Lung (tissue), 13 donors: ENCODE data around the gene IMMT. TPM values are rescaled to one million over a fixed set of nuclear protein-coding genes. Genes with fewer than 3 reads are reported as not detected.

Experiments used
- ATAC-seq: fragments of 200-7000 bp; cut with Tn5 transposase; one replicate; pipeline ENCODE4 v1.9.1; 2020; ENCODE audit warnings: moderate number of reproducible peaks; ENCODE audit not compliant: insufficient read depth, low FRiP score
- DNase-seq, 3 donors: peaks; one replicate each; pipeline ENCODE4 v3.0.0-alpha.2; 2013 to 2017
- H3K27ac ChIP-seq, 2 donors: one replicate each; pipeline ENCODE4 v1.5.1; 2013; ENCODE audit warnings: mild to moderate bottlenecking in 2 of 2, moderate library complexity in 2 of 2, control low read depth in 1 of 2, inconsistent platforms in 1 of 2, low read depth in 1 of 2, low read length in 1 of 2
- H3K27me3 ChIP-seq, 3 donors: one replicate each; pipeline ENCODE4 v1.5.1; 2013; ENCODE audit warnings: low read length in 2 of 3; ENCODE audit not compliant: control insufficient read depth in 3 of 3, insufficient read depth in 3 of 3
- H3K36me3 ChIP-seq, 4 donors: one replicate each; pipeline ENCODE4 v1.5.1; 2013; ENCODE audit warnings: low read length in 4 of 4, mild to moderate bottlenecking in 1 of 4, moderate library complexity in 1 of 4; ENCODE audit not compliant: control insufficient read depth in 4 of 4, insufficient read depth in 4 of 4
- H3K4me1 ChIP-seq, 5 donors: one replicate each; pipeline ENCODE4 v1.5.1; 2013; ENCODE audit warnings: low read length in 5 of 5, mild to moderate bottlenecking in 2 of 5, moderate library complexity in 1 of 5; ENCODE audit not compliant: control insufficient read depth in 5 of 5, insufficient read depth in 5 of 5
- H3K4me3 ChIP-seq: one replicate; pipeline ENCODE4 v1.5.1; 2013; ENCODE audit warnings: mild to moderate bottlenecking, control low read depth, moderate library complexity
- H3K9ac ChIP-seq, 2 donors: one replicate each; pipeline ENCODE4 v1.5.1; 2013; ENCODE audit warnings: low read length in 2 of 2, control low read depth in 1 of 2; ENCODE audit not compliant: insufficient read depth in 1 of 2
- H3K9me3 ChIP-seq, 4 donors: one replicate each; pipeline ENCODE4 v1.5.1; 2013; ENCODE audit warnings: low read length in 3 of 4, mild to moderate bottlenecking in 1 of 4, moderate library complexity in 1 of 4; ENCODE audit not compliant: control insufficient read depth in 4 of 4, insufficient read depth in 3 of 4
- CTCF ChIP-seq: IDR thresholded peaks from 2 replicates; pipeline ENCODE4 v1.5.1; 2012; ENCODE audit warnings: mild to moderate bottlenecking; ENCODE audit errors: control extremely low read depth, extremely low read depth
- WGBS, 2 donors: extraction: QIAGEN DNeasy Blood & Tissue Kit; methylation state at CpG; one replicate each; pipeline ENCODE4 v1.1.7; 2013; 5-methylcytosine and 5-hydroxymethylcytosine counted together
- polyA plus RNA-seq, 2 donors: library from polyadenylated mRNA; stranded (reverse); fragments of 200-250 nt; gene quantifications; one replicate each; pipeline ENCODE4 v1.2.1, GENCODE V29; 2013
- small RNA-seq: library from RNA; depleted of rRNA; stranded (forward); fragments of <200 nt; gene quantifications from one replicate; pipeline ENCODE3, GENCODE V24; 2014; ENCODE audit warnings: low replicate concordance
- total RNA-seq, 2 donors: library from RNA; depleted of rRNA in 1 of 2; stranded (reverse); fragments of >200 nt in 1 of 2; gene quantifications; one replicate each; pipeline ENCODE4 v1.2.1, GENCODE V29; 2014 to 2021
- donor health status: control.
- donor health status: control.
- donor health status: Bipolar disorder and iron deficiency.
- donor health status: healthy.
- donor health status: DM: yes; HTN: yes; CAD: no.

The IMMT gene
- total and polyA plus RNA-seq, 4 donors = 22.8 to 63.4 (median 48.2) TPM

- no peak for TF ChIP-seq CTCF
- no peaks in the 10 kb centered on the region for H3K4me1 ChIP-seq
- H3K9ac ChIP-seq = no peak overlapping the region
- DNase-seq (no peak), ATAC-seq (no peak)
- WGBS, 2 donors = 64 to 94% methylated on average over 1 of the region's 1 CpG
- H3K9me3 ChIP-seq = no peaks in the 10 kb centered on the region
- no peak overlapping the region for H3K27ac ChIP-seq
- no peaks in the 10 kb centered on the region for H3K27me3 ChIP-seq
- peaks cover 10 to 41% (median 23%) of the 10 kb centered on the region in 4 donors for H3K36me3 ChIP-seq
- H3K4me3 ChIP-seq = no peak overlapping the region
These were observed 101.0 kb downstream of the IMMT start for GRCh38 chr2:86094229-86094628.

Small RNA genes lying within 50 kb of the gene (small RNA-seq; reads per million reads assigned to genes)
- not detected for gene MIR4779
- gene RF00019 = not detected
- gene SNORD94 = 2,288 reads per million, percentile 99 among the genes with 10 or more reads in this experiment

Other genes starting within 250 kb of the IMMT start
- 10 to 100 TPM; 12.8 to 39.1 TPM for gene POLR1A, start 89.6 kb downstream of the IMMT start, total RNA-seq
- gene POLR1A, start 89.6 kb downstream of the IMMT start, polyA plus RNA-seq = 1 to 10 TPM; 5.5 to 6.6 TPM
- gene PTCD3, start 89.2 kb downstream of the IMMT start, total RNA-seq = 100 to 1,000 TPM in 1 of 2 donors, 10 to 100 TPM in 1; 62.3 to 172 TPM
- 10 to 100 TPM; 22.7 to 26.2 TPM for gene PTCD3, start 89.2 kb downstream of the IMMT start, polyA plus RNA-seq
- gene MRPL35, start 4.0 kb upstream of the IMMT start, total RNA-seq = 10 to 100 TPM; 19.8 to 21.2 TPM
- 10 to 100 TPM; 27.1 to 28.1 TPM for gene MRPL35, start 4.0 kb upstream of the IMMT start, polyA plus RNA-seq
- gene REEP1, start 142.2 kb upstream of the IMMT start, total RNA-seq = 10 to 100 TPM in 1 of 2 donors, 1 to 10 TPM in 1; 7.7 to 19.7 TPM
- 1 to 10 TPM; 2.4 to 3.1 TPM for gene REEP1, start 142.2 kb upstream of the IMMT start, polyA plus RNA-seq
- 100 to 1,000 TPM in 1 of 2 donors, 10 to 100 TPM in 1; 37.2 to 130 TPM for gene KDM3A, start 245.9 kb upstream of the IMMT start, total RNA-seq
- gene KDM3A, start 245.9 kb upstream of the IMMT start, polyA plus RNA-seq = 10 to 100 TPM; 17.5 to 18.5 TPM